GM18868 (cell line): ENCODE data around the gene KRTAP5-1.

Experiments used
- ATAC-seq: cut with Tn5 transposase; IDR thresholded peaks from one replicate; pipeline ENCODE4 v1.9.1; 2021; ENCODE audit warnings: mild to moderate bottlenecking, moderate library complexity; ENCODE audit not compliant: unreplicated experiment

Gene KRTAP5-1

GRCh38 chr11:1561955-1562354 is 23.1 kb downstream of the KRTAP5-1 start:
- no peak for ATAC-seq

DNA sequence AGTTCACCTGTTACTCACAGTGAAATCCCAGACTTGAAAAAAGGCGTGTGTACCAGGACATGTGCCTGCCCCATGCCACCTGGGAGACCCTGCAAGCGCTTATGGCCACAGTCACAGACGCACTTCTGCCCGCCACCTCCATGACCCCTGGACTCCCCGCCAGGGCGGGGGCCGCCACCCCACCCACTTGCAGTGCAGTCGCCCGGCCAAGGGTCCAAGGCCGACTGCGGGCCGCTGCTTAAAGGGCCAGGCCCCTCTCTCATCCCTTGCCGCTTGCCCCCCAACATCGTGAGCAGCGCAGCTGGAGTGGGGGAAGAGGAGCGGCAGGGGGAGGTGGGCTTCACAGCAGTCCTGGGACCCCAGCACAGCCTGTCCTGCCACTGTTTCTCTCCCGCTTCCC is 23.8 kb downstream of the KRTAP5-1 start:
- ATAC-seq: no peak

- no peak for ATAC-seq
These were observed 24.3 kb downstream of the KRTAP5-1 start for GRCh38 chr11:1560649-1561251.

GRCh38 chr11:1560002-1560648 is 25.0 kb downstream of the KRTAP5-1 start:
- no peak for ATAC-seq

- ATAC-seq: no peak
These were observed 25.8 kb downstream of the KRTAP5-1 start for GRCh38 chr11:1559111-1559951.

GRCh38 chr11:1558775-1559110 is 26.3 kb downstream of the KRTAP5-1 start:
- ATAC-seq: no peak

DNA sequence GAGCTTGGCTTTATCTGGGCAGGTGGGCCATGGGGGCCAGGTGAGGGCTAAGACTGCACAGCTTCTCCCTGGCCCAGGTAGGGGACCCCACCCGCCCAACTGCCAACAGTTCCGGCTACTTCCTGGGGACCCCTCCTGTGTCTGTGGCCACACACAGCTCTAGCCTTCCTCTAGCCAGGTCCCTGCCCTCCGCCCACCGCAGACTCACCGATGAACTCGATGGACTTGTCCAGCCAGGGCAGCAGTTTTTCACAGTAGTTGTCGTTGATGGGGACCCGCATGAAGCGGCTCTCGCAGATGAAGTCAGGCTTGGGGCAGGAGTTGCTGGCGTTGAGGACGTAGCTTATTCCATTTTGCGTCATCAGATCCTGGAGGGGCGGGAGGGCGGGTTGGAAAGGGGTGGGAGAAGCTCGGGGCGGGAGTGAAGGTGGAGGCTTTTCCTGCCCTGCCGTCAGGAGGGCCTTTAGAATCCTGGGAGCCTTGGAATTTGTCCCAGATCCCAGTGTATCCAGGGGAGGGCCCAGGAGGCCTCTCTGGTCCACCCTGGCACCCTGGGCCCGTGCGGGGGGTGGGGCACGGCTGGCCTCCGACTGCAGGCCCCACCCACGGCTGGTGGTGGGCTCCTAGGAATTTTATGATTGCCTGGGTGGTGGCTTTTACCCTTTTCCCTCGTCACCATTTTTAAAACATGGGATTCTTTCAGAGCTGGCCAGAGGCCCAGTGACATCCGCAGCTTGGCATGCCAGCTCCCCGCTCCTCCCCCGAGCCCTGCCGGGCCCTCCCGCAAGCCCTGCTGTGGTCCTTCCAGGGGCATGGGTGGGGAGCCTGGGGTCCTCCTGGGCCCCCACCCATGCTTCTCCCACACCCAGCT is 26.9 kb downstream of the KRTAP5-1 start:
- ATAC-seq: no peak

- no peak for ATAC-seq
These were observed 27.8 kb downstream of the KRTAP5-1 start for GRCh38 chr11:1557051-1557884.

- ATAC-seq: no peak
These were observed 28.7 kb downstream of the KRTAP5-1 start for GRCh38 chr11:1556278-1556902.

GRCh38 chr11:1555713-1556153 is 29.4 kb downstream of the KRTAP5-1 start:
- no peak for ATAC-seq

DNA sequence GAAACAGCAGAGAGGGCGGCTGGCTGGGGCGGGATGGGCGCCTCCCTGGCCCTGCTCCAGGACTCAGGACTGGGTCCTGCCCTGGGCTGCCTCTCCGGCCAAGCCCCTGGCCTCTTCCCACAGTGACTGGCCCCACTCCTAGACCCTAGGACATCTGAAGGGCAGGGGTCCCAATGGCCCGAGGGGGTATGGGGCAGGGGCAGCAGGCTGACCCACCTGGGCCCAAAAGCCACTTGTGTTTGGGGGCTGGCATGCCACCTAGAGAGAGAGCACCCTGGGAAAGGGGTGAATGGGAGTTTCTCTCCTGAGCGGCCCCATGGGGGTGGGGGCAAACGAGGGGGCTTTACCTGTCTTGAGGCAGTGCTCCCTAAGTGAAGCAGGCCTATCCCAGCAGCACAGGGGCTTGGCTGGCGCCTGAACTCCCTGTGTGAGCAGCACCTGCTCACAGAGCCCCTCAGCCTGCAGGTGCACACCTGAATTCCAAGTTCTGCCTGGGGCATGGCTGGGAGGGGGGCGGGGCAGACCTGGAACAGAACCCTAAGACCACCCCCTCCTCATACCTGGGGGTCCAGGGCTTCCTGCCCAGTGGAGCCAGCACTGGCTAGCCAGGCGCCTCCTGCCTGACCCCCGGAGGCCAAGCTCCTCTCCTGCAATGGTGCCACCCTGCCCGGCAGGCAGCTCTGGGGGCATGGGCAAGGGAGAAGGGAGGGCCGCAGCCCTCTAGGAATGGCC is 29.9 kb downstream of the KRTAP5-1 start:
- ATAC-seq: no peak

- ATAC-seq: no peak
These were observed 31.1 kb downstream of the KRTAP5-1 start for GRCh38 chr11:1553808-1554594.

DNA sequence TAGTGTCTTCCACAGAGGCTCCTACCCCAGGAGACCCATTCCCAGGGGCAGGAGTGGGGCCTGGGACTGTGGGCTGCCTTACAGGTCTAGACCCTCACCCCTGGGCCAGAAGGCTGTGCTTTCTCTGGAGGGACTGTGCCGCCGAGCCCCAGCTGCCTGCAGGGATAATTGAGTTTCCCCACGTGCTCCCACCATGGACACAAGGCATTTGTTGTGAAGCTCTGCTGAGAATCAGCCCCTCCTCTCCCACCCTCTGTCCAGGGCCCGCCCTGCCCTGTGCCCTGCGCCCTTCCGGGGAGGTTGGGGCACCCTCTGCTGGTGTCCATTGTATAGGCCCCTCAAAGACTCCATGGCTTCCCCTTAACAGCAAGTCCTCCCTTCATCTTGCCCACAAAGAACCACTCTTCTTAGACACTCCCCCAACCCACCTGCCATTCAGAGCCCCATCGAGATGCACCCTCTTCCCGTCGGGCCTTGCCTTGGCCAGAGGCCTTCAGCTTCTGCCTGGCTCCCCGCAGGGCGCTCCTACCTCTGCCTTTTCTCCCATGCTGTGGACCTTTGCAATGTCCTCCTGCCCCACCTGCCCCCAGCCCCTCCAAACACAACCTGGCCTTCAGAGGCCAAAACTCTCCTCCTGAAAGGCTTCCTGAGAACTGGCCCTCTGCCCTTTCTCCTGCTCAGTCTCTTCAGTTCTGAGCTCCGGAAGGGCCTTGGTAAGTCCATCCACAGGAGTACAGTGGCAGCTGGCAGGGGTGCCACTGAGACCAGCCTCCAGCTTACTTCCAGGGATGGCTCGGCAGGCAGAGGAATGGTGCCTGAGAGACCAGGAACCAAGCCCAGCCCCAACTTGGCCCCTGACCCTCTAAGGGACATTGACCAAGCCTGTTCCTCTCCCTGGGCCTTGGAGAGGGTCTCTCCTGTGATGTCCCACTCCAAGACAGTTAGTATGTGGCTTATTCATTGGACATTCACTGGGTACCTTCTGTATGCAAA is 35.4 kb downstream of the KRTAP5-1 start:
- no peak for ATAC-seq

DNA sequence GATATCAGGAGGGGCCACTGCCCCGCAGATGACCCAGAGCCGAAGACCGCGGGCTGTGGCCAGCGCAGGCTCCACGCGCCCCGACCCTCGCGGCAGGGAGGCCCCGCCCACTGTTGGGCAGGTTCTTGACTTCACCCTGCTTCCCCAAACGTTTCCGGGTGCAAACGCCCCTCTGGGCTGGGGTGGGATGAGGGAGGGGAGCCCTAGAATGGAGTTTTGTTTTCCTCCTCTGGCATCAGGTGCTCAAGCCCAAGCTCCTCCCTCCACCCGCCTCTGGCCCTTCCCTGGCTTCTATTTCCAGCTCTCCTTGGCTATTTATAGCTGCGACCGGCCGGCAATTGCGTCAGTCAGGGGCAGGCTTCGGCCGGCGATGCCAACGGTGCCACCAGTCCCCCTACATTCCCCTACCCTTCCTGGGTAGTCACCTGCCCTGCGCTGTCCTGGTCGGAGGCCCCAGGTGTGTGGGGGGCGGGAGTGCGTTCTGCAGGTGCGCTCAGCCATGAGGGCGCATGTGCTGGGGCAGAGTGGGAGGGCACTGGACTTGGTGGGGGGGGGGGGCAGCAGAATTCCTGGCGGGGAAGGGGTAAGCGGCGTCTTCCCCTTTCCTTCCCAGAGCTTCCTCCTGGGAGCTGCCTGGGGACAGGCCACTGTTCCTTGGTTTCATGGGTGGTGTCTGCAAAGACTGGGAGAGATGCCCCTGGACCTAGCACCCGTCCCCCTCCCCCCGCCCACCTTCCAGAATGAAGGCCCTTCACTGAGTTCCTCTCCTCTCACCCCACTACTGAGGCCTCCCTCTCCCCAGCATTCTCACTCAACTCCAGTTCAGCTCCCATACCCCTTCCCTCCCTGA is 36.6 kb downstream of the KRTAP5-1 start:
- no peak for ATAC-seq

GRCh38 chr11:1547467-1548098 is 37.5 kb downstream of the KRTAP5-1 start:
- ATAC-seq: no peak
